Mucosa of rectum (tissue), 2 donors: ENCODE measurements around the gene SETBP1.

Source experiments
- H3K27ac ChIP-seq, 2 donors: one replicate each; pipeline ENCODE4 v1.7.0; 2013; ENCODE audit warnings: inconsistent platforms in 2 of 2, low read depth in 2 of 2, low read length in 2 of 2
- H3K27me3 ChIP-seq, 2 donors: one replicate each; pipeline ENCODE4 v1.7.0; 2013; ENCODE audit warnings: low read length in 2 of 2; ENCODE audit not compliant: control insufficient read depth in 2 of 2, insufficient read depth in 2 of 2
- H3K36me3 ChIP-seq, 2 donors: one replicate each; pipeline ENCODE4 v1.7.0; 2013; ENCODE audit warnings: low read length in 2 of 2; ENCODE audit not compliant: control insufficient read depth in 2 of 2, insufficient read depth in 2 of 2
- H3K4me1 ChIP-seq, 2 donors: one replicate each; pipeline ENCODE4 v1.7.0; 2013; ENCODE audit warnings: low read length in 2 of 2, mild to moderate bottlenecking in 1 of 2; ENCODE audit not compliant: control insufficient read depth in 2 of 2, insufficient read depth in 2 of 2
- H3K4me3 ChIP-seq, 2 donors: one replicate each; pipeline ENCODE4 v1.7.0; 2013; ENCODE audit warnings: low read length in 2 of 2
- H3K9ac ChIP-seq, 2 donors: one replicate each; pipeline ENCODE4 v1.7.0; 2013; ENCODE audit warnings: low read length in 2 of 2, low read depth in 1 of 2, mild to moderate bottlenecking in 1 of 2
- H3K9me3 ChIP-seq, 2 donors: one replicate each; pipeline ENCODE4 v1.7.0; 2013; ENCODE audit warnings: low read length in 2 of 2; ENCODE audit not compliant: control insufficient read depth in 2 of 2
- donor health status: healthy.
- donor health status: Normal muscosa, but diverticular disease.

SETBP1 gene

DNA sequence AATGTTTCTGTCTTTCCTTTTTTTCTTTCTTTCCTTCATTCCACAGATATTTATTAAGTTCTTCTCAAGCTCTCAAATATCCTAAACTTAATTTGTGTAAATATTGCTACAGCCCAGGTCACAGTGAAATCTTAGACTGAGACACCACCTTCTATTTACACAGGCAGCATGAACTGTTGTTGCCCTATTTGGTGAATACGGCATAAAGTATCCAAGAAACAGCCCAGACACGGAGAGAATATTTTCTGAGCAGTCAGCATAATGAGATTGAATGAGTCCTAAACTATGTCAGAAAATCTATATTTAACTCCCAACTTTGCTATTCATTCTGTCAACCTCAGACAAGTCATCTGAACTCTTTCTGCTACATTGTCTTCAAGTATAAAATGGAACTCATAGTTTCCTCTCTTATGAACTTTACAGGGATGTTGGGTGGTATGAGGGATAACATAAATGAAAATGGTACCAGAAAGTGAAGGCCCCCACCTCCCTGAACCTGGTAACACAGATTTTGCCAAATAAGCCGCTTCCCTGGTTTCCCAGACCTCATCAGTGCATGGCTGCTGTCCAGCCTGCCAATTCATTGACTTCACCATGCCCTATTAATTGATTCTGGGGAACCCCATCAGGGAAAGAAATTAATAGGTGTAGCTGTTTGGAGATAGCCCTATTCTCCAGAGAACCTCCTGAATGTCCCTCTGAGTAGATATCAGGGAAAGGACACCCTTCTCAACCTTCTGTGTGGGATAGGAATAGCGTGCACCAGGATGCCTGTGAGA is 235.9 kb downstream of the SETBP1 start:
- H3K9me3 ChIP-seq = no peaks in the 10 kb centered on the region
- no peaks in the 10 kb centered on the region for H3K27me3 ChIP-seq
- H3K27ac ChIP-seq = peak overlapping the region in 1 of 2 donors; percentile 26
- H3K36me3 ChIP-seq = no peaks in the 10 kb centered on the region
- H3K4me1 ChIP-seq = peaks cover 4 to 6% of the 10 kb centered on the region in 2 donors
- H3K4me3 ChIP-seq = no peak overlapping the region
- no peak overlapping the region for H3K9ac ChIP-seq

GRCh38 chr18:44917216-44918141 is 236.8 kb downstream of the SETBP1 start:
- Histone ChIP-seq H3K27me3 (no peaks in the 10 kb centered on the region), H3K4me1 (peaks cover 4 to 6% of the 10 kb centered on the region in 2 donors), H3K36me3 (no peaks in the 10 kb centered on the region), H3K27ac (peak overlapping the region; percentile 32 to 40), H3K9ac (no peak overlapping the region), H3K9me3 (no peaks in the 10 kb centered on the region), H3K4me3 (no peak overlapping the region)

GRCh38 chr18:44918142-44918476 is 237.4 kb downstream of the SETBP1 start:
- peaks cover 4 to 6% of the 10 kb centered on the region in 2 donors for H3K4me1 ChIP-seq
- no peaks in the 10 kb centered on the region for H3K9me3 ChIP-seq
- H3K27ac ChIP-seq = no peak overlapping the region
- H3K4me3 ChIP-seq = no peak overlapping the region
- no peaks in the 10 kb centered on the region for H3K36me3 ChIP-seq
- H3K9ac ChIP-seq = no peak overlapping the region
- no peaks in the 10 kb centered on the region for H3K27me3 ChIP-seq

- Histone ChIP-seq H3K27me3 (no peaks in the 10 kb centered on the region), H3K4me1 (peaks cover 4 to 6% of the 10 kb centered on the region in 2 donors), H3K9me3 (no peaks in the 10 kb centered on the region), H3K4me3 (no peak overlapping the region), H3K27ac (no peak overlapping the region), H3K9ac (no peak overlapping the region), H3K36me3 (no peaks in the 10 kb centered on the region)
These were observed 239.8 kb downstream of the SETBP1 start for GRCh38 chr18:44920441-44920840.

DNA sequence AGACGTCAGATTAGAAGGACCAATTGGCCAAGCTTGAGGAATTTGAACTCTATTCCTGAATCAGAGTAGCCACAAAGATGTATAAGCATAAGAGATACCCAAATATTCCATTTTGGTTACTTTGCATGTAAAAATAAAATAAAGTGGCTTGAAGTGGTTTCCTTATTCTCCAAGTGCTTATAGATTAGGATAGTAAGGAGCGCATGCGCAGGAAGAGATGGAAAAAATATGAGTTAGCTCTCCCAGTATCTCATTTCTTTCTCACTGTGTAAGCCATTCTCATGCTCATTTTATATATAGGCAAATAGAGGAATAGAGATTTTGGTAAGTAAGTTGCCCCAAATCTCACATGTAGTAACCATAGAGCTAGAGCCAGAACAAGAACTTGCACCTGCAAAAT is 241.3 kb downstream of the SETBP1 start:
- Histone ChIP-seq H3K4me3 (no peak overlapping the region), H3K27ac (no peak overlapping the region), H3K27me3 (no peaks in the 10 kb centered on the region), H3K9ac (no peak overlapping the region), H3K9me3 (no peaks in the 10 kb centered on the region), H3K36me3 (no peaks in the 10 kb centered on the region), H3K4me1 (peaks cover 4 to 6% of the 10 kb centered on the region in 2 donors)

DNA sequence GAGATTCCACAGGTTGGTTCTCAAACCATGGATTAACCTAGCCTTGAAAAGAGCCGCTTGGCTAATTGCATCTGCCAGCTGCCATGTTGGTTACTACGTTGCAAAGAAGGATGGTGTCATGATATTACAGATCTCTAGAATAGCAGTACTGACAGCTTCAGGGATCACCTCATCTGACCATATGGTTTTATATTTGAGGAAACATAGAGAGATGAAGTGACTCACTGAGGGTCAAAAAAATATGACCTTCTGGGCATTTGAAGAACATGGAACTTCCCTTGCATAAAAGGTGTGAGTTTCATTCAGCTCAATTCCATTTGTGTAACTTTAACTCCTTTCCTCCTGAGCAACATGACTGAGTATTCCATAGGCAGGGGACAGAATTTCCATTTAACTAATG is 242.3 kb downstream of the SETBP1 start:
- no peak overlapping the region for H3K9ac ChIP-seq
- H3K4me1 ChIP-seq = no peaks in the 10 kb centered on the region
- no peak overlapping the region for H3K27ac ChIP-seq
- no peaks in the 10 kb centered on the region for H3K36me3 ChIP-seq
- no peaks in the 10 kb centered on the region for H3K9me3 ChIP-seq
- no peak overlapping the region for H3K4me3 ChIP-seq
- H3K27me3 ChIP-seq = no peaks in the 10 kb centered on the region

DNA sequence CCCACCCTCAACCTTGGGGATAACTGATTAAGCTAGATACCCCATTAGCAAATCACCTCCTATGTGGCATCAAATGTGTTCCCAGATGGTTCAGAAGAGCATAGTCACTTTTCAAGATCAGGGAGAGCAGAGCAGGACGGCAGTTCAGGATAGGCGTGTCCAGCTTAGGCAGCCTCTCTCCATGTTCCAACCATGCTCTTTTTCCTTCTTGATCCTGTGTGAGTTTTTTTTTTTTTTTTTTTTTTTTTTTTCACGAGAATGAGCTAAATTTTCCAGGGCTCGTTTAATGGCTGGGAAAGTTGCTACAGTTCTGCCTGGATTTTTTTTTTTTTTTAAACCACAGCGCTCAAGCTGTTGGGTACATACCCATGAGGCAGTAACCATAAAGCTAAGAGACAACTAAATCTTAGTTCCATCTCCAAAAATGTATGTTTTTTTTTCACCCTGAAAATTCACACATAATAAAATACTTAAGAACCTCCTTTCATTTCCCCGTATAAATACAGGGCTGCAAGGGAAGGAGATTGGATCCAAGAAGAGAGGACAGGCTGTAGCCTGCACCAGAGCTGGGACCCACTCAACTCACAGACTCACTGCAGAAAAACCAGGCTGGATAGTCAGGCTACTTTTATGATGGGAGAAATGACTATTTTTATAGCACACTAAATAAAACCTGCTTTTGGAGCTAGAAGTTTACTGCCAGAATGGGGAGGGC is 244.3 kb downstream of the SETBP1 start:
- H3K36me3 ChIP-seq = no peaks in the 10 kb centered on the region
- H3K27ac ChIP-seq = no peak overlapping the region
- H3K27me3 ChIP-seq = no peaks in the 10 kb centered on the region
- no peaks in the 10 kb centered on the region for H3K9me3 ChIP-seq
- no peak overlapping the region for H3K4me3 ChIP-seq
- no peak overlapping the region for H3K9ac ChIP-seq
- H3K4me1 ChIP-seq = no peaks in the 10 kb centered on the region

- Histone ChIP-seq H3K4me1 (no peaks in the 10 kb centered on the region), H3K9ac (no peak overlapping the region), H3K9me3 (no peaks in the 10 kb centered on the region), H3K4me3 (no peak overlapping the region), H3K36me3 (no peaks in the 10 kb centered on the region), H3K27me3 (no peaks in the 10 kb centered on the region), H3K27ac (no peak overlapping the region)
These were observed 246.6 kb downstream of the SETBP1 start for GRCh38 chr18:44927127-44927849.

DNA sequence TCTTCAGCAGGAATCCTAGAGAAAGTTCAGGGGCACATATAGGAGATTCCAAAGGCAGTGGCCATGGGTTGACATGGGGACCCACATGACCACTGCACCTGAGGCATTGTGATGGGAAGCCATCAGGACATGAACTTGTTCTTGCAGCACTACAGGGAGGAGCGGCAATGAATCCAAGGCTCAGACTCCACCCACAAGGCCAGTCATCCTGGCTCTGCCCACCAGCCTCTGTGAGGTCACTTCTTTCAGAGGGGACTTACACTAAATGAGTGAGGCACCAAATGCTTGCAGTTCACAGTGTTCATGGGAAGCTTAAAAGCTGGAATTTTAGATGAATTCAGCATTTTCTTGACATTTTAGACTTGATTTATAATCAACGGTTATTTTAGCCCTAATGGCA is 254.2 kb downstream of the SETBP1 start:
- Histone ChIP-seq H3K9me3 (no peaks in the 10 kb centered on the region), H3K27me3 (peaks cover 0 to 3% of the 10 kb centered on the region in 2 donors), H3K9ac (no peak overlapping the region), H3K4me1 (peaks cover 9 to 17% of the 10 kb centered on the region in 2 donors), H3K27ac (no peak overlapping the region), H3K4me3 (no peak overlapping the region), H3K36me3 (no peaks in the 10 kb centered on the region)
